ENCODE results near the gene SVOPL. TPM values are rescaled to one million over a fixed set of nuclear protein-coding genes. Genes with fewer than 3 reads are reported as not detected.

The SVOPL gene, protein sequence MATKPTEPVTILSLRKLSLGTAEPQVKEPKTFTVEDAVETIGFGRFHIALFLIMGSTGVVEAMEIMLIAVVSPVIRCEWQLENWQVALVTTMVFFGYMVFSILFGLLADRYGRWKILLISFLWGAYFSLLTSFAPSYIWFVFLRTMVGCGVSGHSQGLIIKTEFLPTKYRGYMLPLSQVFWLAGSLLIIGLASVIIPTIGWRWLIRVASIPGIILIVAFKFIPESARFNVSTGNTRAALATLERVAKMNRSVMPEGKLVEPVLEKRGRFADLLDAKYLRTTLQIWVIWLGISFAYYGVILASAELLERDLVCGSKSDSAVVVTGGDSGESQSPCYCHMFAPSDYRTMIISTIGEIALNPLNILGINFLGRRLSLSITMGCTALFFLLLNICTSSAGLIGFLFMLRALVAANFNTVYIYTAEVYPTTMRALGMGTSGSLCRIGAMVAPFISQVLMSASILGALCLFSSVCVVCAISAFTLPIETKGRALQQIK
- total RNA-seq: not detected in 2 replicates
- long read RNA-seq: 0 reads

DNA sequence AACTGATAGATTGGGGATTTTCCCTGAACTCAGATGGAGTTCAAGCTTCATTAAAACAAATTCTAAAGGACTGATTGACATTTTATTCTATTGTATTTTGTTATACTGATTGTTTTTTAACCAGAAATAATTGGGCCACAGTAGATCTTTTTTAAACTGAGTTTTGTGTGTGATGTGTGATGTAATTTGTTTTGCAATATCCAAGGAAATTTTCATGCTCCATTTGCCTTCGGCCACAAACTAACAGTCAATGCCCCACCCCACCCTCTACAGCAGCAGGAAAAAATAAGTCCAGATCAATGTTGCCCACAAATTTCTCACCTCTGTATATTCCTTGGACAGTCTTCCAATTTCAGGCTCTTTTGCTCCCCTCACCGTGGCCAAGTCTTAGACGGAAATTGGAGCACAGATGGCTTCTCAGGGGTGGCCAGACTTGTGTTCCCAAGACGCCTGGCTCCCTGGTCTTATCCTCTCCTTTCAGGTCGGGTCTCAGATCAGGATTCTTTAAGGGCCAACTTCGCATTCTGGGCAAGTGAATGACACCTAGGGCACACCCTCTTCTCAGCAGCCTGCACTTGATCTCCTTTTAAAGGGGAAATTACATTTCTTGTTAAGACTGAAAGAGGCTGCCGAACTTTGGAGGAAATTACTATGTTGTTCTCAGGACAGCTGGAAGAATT lies at the start of gene SVOPL:
TSS of gene SVOPL (minus strand) at position 506 of the 680 bp plus-strand sequence. CDS start 22,317 bp downstream, outside the sequence.
- Mint-ChIP-seq H3K27ac (ENCODE audit: unreplicated experiment) (no peak within 1 kb of the TSS), H3K36me3 (ENCODE audit: unreplicated experiment) (no peaks in the 10 kb centered on the region), H3K4me1 (ENCODE audit: unreplicated experiment) (no peaks in the 10 kb centered on the region), H3K27me3 (ENCODE audit: unreplicated experiment) (peaks cover 5% of the 10 kb centered on the region), H3K4me3 (ENCODE audit: unreplicated experiment) (no peak within 1 kb of the TSS), H3K9me3 (ENCODE audit: unreplicated experiment) (no peaks in the 10 kb centered on the region)
- TF ChIP-seq, protein P1, sequence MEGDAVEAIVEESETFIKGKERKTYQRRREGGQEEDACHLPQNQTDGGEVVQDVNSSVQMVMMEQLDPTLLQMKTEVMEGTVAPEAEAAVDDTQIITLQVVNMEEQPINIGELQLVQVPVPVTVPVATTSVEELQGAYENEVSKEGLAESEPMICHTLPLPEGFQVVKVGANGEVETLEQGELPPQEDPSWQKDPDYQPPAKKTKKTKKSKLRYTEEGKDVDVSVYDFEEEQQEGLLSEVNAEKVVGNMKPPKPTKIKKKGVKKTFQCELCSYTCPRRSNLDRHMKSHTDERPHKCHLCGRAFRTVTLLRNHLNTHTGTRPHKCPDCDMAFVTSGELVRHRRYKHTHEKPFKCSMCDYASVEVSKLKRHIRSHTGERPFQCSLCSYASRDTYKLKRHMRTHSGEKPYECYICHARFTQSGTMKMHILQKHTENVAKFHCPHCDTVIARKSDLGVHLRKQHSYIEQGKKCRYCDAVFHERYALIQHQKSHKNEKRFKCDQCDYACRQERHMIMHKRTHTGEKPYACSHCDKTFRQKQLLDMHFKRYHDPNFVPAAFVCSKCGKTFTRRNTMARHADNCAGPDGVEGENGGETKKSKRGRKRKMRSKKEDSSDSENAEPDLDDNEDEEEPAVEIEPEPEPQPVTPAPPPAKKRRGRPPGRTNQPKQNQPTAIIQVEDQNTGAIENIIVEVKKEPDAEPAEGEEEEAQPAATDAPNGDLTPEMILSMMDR (IDR thresholded peaks at IDR 0.05): no peak
- DNase-seq (ENCODE audit: extremely low spot score, unreplicated experiment): no peak

DNA sequence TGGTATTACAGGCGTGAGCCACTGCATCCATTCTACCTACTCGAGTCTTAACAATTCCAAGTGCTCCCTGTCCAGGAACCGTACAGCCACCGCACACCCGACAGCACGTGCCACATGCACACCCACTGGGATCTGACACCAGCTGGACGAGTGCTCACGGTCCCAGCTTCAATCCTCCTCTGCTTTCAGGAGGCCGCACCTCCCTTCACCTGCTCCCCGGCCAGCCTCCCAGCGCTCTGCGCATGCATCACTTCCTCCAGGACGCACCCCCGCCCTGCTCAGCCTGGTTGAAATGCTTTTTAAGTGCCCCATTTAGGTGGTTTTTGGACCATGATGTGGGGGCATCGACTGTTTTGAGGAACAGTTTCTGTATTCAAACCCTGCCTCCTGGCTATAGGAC lies 49.3 kb upstream of the SVOPL start:
- Mint-ChIP-seq H3K36me3 (ENCODE audit: unreplicated experiment) (no peaks in the 10 kb centered on the region), H3K9me3 (ENCODE audit: unreplicated experiment) (no peaks in the 10 kb centered on the region), H3K4me1 (ENCODE audit: unreplicated experiment) (peaks cover 5% of the 10 kb centered on the region), H3K4me3 (ENCODE audit: unreplicated experiment) (no peak overlapping the region), H3K27ac (ENCODE audit: unreplicated experiment) (no peak overlapping the region), H3K27me3 (ENCODE audit: unreplicated experiment) (peaks cover 13% of the 10 kb centered on the region)
- TF ChIP-seq, protein P1 (IDR thresholded peaks at IDR 0.05): no peak
- no peak for DNase-seq (ENCODE audit: extremely low spot score, unreplicated experiment)

DNA sequence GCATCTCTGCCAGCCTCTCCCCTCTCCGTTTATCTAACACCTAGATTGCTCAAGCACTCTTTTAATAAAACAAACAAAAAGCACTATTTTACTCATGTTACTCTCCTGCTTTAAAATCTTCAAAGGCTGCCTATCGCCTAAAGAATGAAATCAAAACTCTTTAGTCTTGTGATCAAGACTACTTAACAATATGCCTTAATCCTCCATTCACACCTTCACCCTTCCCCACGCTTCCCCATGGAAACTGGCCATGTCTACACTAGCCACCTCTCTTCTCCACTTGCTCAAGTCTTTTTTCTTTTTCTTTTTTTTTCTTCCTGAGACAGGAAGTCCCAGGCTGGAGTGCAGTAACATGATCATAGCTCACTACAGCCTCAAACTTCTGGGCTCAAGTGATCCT lies 48.8 kb upstream of the SVOPL start:
- H3K4me3 Mint-ChIP-seq (ENCODE audit: unreplicated experiment): no peak overlapping the region
- peaks cover 13% of the 10 kb centered on the region for H3K27me3 Mint-ChIP-seq (ENCODE audit: unreplicated experiment)
- peaks cover under 1% of the 10 kb centered on the region for H3K4me1 Mint-ChIP-seq (ENCODE audit: unreplicated experiment)
- H3K27ac Mint-ChIP-seq (ENCODE audit: unreplicated experiment): no peak overlapping the region
- H3K9me3 Mint-ChIP-seq (ENCODE audit: unreplicated experiment): no peaks in the 10 kb centered on the region
- no peak for DNase-seq (ENCODE audit: extremely low spot score, unreplicated experiment)
- no peaks in the 10 kb centered on the region for H3K36me3 Mint-ChIP-seq (ENCODE audit: unreplicated experiment)
- TF ChIP-seq, protein P1 (IDR thresholded peaks at IDR 0.05): no peak

DNA sequence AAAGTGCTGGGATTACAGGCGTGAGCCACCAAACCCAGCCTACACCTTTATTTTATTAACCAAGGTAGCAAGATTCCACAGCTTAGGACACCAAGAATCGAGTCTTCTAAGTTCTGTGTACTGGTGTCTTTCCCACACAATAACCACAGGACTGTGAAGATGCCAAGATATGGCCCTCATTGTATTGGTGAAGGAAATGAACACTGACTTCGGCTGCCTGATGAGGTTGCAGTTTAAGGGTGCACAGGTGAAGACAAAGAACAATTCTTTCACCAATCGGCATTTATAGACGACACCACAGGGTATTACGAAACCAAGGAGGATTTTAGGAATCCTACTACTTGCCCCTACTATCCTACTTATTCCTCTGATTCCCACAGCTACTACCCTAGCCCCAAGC lies 47.5 kb upstream of the SVOPL start:
- Mint-ChIP-seq H3K36me3 (ENCODE audit: unreplicated experiment) (no peaks in the 10 kb centered on the region), H3K27ac (ENCODE audit: unreplicated experiment) (no peak overlapping the region), H3K4me3 (ENCODE audit: unreplicated experiment) (no peak overlapping the region), H3K27me3 (ENCODE audit: unreplicated experiment) (peaks cover 13% of the 10 kb centered on the region), H3K4me1 (ENCODE audit: unreplicated experiment) (no peaks in the 10 kb centered on the region), H3K9me3 (ENCODE audit: unreplicated experiment) (no peaks in the 10 kb centered on the region)
- TF ChIP-seq, protein P1 (IDR thresholded peaks at IDR 0.05): no peak
- no peak for DNase-seq (ENCODE audit: extremely low spot score, unreplicated experiment)

DNA sequence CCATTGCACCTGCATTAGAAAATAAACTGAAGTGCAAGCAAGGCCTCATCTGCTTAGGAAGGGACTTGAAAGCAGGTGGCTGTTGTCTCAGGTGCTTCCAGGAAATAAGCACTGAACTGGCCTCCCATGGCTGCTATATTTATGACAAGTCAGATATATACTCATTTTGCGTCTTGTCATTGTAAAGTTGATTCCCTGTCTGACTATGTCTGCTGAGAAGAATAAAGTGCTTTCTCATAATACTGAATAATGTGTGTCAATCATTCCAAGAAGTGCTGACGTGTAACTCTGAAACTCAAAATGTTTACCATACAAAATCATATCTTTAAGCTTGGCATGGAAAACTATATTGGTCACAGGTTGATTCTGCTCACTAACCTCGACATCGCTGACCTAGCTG lies 44.9 kb upstream of the SVOPL start:
- H3K4me3 Mint-ChIP-seq (ENCODE audit: unreplicated experiment): no peak overlapping the region
- TF ChIP-seq, protein P1 (IDR thresholded peaks at IDR 0.05): no peak
- no peaks in the 10 kb centered on the region for H3K4me1 Mint-ChIP-seq (ENCODE audit: unreplicated experiment)
- no peaks in the 10 kb centered on the region for H3K36me3 Mint-ChIP-seq (ENCODE audit: unreplicated experiment)
- no peak overlapping the region for H3K27ac Mint-ChIP-seq (ENCODE audit: unreplicated experiment)
- no peak for DNase-seq (ENCODE audit: extremely low spot score, unreplicated experiment)
- H3K27me3 Mint-ChIP-seq (ENCODE audit: unreplicated experiment): peaks cover 13% of the 10 kb centered on the region
- H3K9me3 Mint-ChIP-seq (ENCODE audit: unreplicated experiment): no peaks in the 10 kb centered on the region
